Esophagus muscularis mucosa (tissue), 4 donors: ENCODE results near the gene UCK1. TPM values are rescaled to one million over a fixed set of nuclear protein-coding genes. Genes with fewer than 3 reads are reported as not detected.

Source experiments
- DNase-seq: peaks from one replicate; pipeline ENCODE4 v3.0.0-alpha.2; 2017; ENCODE audit errors: extremely low spot score
- H3K27ac ChIP-seq, 4 donors: fragments of 200-600 bp; sonication (generic); replicated peaks in 1 of 4; 1 replicate in 3 of 4; 2 replicates in 1 of 4; pipeline ENCODE4 v1.5.1; 2016 to 2019; ENCODE audit warnings: mild to moderate bottlenecking in 1 of 4
- H3K27me3 ChIP-seq, 4 donors: fragments of 200-600 bp; sonication (generic); one replicate each; pipeline versions ENCODE4 v1.5.1 to v1.6.0; 2016 to 2019
- H3K36me3 ChIP-seq, 4 donors: fragments of 200-600 bp; sonication (generic); one replicate each; pipeline ENCODE4 v1.5.1; 2016 to 2019
- H3K4me1 ChIP-seq, 4 donors: fragments of 200-600 bp; sonication (generic); one replicate each; pipeline ENCODE4 v1.5.1; 2016 to 2019
- H3K4me3 ChIP-seq, 4 donors: fragments of 200-600 bp; sonication (generic); 1 replicate in 2 of 4; 2 replicates in 2 of 4; pipeline ENCODE4 v1.5.1; 2016 to 2019; ENCODE audit warnings: mild to moderate bottlenecking in 4 of 4, moderate library complexity in 1 of 4
- H3K9me3 ChIP-seq, 4 donors: fragments of 200-600 bp; sonication (generic); 1 replicate in 3 of 4; 2 replicates in 1 of 4; pipeline ENCODE4 v1.5.1; 2016 to 2019
- CTCF ChIP-seq, 3 experiments: fragments of 200-600 bp in 2 of 3; fragments of 450-650 bp in 1 of 3; sonication (generic) in 2 of 3; IDR thresholded peaks; one replicate each; pipeline ENCODE4 v1.5.1; 2017 to 2019; ENCODE audit warnings: antibody characterized with exemption in 3 of 3, mild to moderate bottlenecking in 2 of 3, moderate library complexity in 1 of 3
- EP300 ChIP-seq: sonication (generic); formaldehyde crosslinking; IDR thresholded peaks from one replicate; pipeline ENCODE4 v1.6.1; 2017; ENCODE audit warnings: antibody characterized with exemption
- POLR2A ChIP-seq: fragments of 450-650 bp; IDR thresholded peaks from one replicate; pipeline ENCODE4 v1.6.1; 2017; ENCODE audit warnings: antibody characterized with exemption, moderate library complexity, mild to moderate bottlenecking, low read depth
- POLR2AphosphoS5 ChIP-seq, 2 donors: sonication (generic); formaldehyde crosslinking; IDR thresholded peaks; one replicate each; pipeline ENCODE4 v1.6.1; 2017; ENCODE audit warnings: antibody characterized with exemption in 2 of 2
- WGBS: methylation state at CpG from one replicate; pipeline ENCODE4 v1.1.5; 2018; 5-methylcytosine and 5-hydroxymethylcytosine counted together
- intact Hi-C: fragments of 100-400 bp; cut with DNase I; formaldehyde crosslinking; loops from one replicate; pipeline ENCODE4 v1.15.1; 2023
- total RNA-seq, 4 donors: library from RNA; depleted of rRNA; stranded (reverse); fragments of >200 nt; gene quantifications; one replicate each; pipeline versions ENCODE4 v1.1.0 to v1.2.1, GENCODE V29; 2016

The UCK1 gene
- 10 to 100 TPM; 47.3 to 63.9 (median 54.0) TPM for total RNA-seq

GRCh38 chr9:131530920-131531832 lies at the start of gene UCK1:
Gene UCK1 (minus strand): TSS chr9:131531263. CDS start chr9:131531174, 89 bp downstream.
- intact Hi-C loops, result no loop called here

GRCh38 chr9:131580358-131580757 lies 49.3 kb upstream of the UCK1 start:
- Histone ChIP-seq H3K9me3 (no peaks in the 10 kb centered on the region), H3K4me1 (peaks cover 0 to 8% (median 5%) of the 10 kb centered on the region in 4 donors), H3K27ac (no peak overlapping the region), H3K36me3 (peaks cover 74 to 100% (median 100%) of the 10 kb centered on the region in 4 donors), H3K4me3 (no peak overlapping the region), H3K27me3 (no peaks in the 10 kb centered on the region)
- 93% methylated on average over 9 of the region's 9 CpGs for WGBS
- TF ChIP-seq POLR2AphosphoS5 (IDR thresholded peaks at IDR 0.05), result no peak
- no peak for TF ChIP-seq EP300
- TF ChIP-seq CTCF (IDR thresholded peaks at IDR 0.05), result no peak
- TF ChIP-seq POLR2A, result no peak
- DNase-seq, result no peak
- intact Hi-C loops, result no loop called here

More at GRCh38 chr9:131530920-131531832, at the start of gene UCK1:
- H3K4me3 ChIP-seq, result peak within 1 kb of the TSS; percentile 93 to 100 (median 97)
- H3K9me3 ChIP-seq, result no peaks in the 10 kb centered on the region
- H3K36me3 ChIP-seq, result peaks cover 27 to 40% (median 35%) of the 10 kb centered on the region in 4 donors
- TF ChIP-seq CTCF (IDR thresholded peaks at IDR 0.05) (peak in 2 of 3 experiments; percentile 6 to 22), POLR2AphosphoS5 (IDR thresholded peaks at IDR 0.05) (peak; percentile 75 to 85), EP300 (no peak), POLR2A (peak; percentile 32)
- peak within 1 kb of the TSS; percentile 86 to 91 (median 88) for H3K27ac ChIP-seq
- H3K27me3 ChIP-seq, result no peaks in the 10 kb centered on the region
- peak; percentile 94 for DNase-seq
- 2% methylated on average over 22 of the region's 103 CpGs for WGBS
- H3K4me1 ChIP-seq, result peaks cover 17 to 25% (median 20%) of the 10 kb centered on the region in 4 donors

GRCh38 chr9:131579789-131580211 lies 48.7 kb upstream of the UCK1 start:
- WGBS, result 100% methylated on average over 1 of the region's 8 CpGs
- Histone ChIP-seq H3K4me1 (peaks cover 0 to 8% (median 5%) of the 10 kb centered on the region in 4 donors), H3K27me3 (no peaks in the 10 kb centered on the region), H3K36me3 (peaks cover 72 to 100% (median 100%) of the 10 kb centered on the region in 4 donors), H3K27ac (no peak overlapping the region), H3K4me3 (no peak overlapping the region), H3K9me3 (no peaks in the 10 kb centered on the region)
- DNase-seq, result no peak
- TF ChIP-seq POLR2AphosphoS5 (IDR thresholded peaks at IDR 0.05) (no peak), POLR2A (no peak), EP300 (no peak), CTCF (IDR thresholded peaks at IDR 0.05) (no peak)
- intact Hi-C loops, result no loop called here

- TF ChIP-seq CTCF (IDR thresholded peaks at IDR 0.05) (no peak), POLR2AphosphoS5 (IDR thresholded peaks at IDR 0.05) (no peak), EP300 (no peak), POLR2A (no peak)
- Histone ChIP-seq H3K36me3 (peaks cover 63 to 99% (median 96%) of the 10 kb centered on the region in 4 donors), H3K9me3 (no peaks in the 10 kb centered on the region), H3K27me3 (no peaks in the 10 kb centered on the region), H3K4me1 (peaks cover 0 to 8% (median 5%) of the 10 kb centered on the region in 4 donors), H3K27ac (no peak overlapping the region), H3K4me3 (no peak overlapping the region)
- intact Hi-C loops, result no loop called here
- DNase-seq, result no peak
- 71% methylated on average over 16 of the region's 26 CpGs for WGBS
These were observed 47.9 kb upstream of the UCK1 start for GRCh38 chr9:131578731-131579504.
